ENCODE data around the gene MAGEA9B.
A peak's percentile ranks its signal among the peaks of the same experiment; 100 is the strongest.
"Not testable (repeated sequence)": the region's sequence is repeated elsewhere in the genome, so short reads cannot be mapped to it uniquely, and the experiment has no call there.

The MAGEA9B gene, protein sequence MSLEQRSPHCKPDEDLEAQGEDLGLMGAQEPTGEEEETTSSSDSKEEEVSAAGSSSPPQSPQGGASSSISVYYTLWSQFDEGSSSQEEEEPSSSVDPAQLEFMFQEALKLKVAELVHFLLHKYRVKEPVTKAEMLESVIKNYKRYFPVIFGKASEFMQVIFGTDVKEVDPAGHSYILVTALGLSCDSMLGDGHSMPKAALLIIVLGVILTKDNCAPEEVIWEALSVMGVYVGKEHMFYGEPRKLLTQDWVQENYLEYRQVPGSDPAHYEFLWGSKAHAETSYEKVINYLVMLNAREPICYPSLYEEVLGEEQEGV

DNA sequence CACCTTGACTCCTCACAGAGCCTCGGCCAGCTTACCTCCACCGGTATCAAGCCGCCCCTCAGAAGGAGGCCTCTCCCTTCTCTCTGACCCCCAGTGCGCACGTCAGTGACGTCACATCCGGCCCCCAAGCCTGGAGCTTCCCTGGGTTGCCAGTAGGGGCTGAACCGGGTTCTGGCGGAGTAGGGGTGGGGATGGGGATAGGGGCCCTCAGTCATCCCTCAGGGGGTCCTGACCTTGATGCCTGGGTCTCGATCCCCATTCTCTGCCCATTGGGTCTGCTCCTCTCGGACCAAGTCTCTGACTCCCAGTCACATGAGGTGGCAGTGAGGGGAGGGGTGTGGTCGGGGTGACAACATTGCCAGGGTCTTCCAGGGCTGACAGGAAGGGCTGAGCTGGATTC lies at the start of gene MAGEA9B:
TSS of gene MAGEA9B (minus strand) at position 101 of the 400 bp plus-strand sequence. CDS start 4,280 bp downstream, outside the sequence.
- not testable (repeated sequence) for DNase-seq (ENCODE audit: low spot score)

DNA sequence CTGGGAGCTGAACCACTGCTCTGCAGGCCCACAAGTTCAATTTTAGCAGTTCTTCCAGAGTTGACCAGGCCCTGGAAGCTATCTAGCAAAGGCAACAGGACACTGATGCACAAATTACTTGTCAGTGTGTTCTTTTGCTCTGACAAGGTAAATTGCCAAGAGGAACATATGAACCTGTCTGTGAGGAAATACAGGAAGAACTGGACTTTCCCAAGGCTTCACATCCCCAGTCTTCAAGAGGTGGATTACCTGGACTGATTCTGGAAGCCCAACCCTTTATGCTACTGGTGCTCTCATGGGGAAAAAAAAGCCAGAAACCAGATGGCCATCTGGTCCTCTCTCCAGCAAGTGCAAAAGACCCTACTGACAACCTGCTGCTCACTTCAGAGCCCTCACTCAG lies 46.3 kb upstream of the MAGEA9B start:
- no peak for TF ChIP-seq CTCF (IDR thresholded peaks at IDR 0.05; ENCODE audit: extremely low read depth, missing control alignments)
- DNase-seq (ENCODE audit: low spot score) = no peak

GRCh38 chrX:149631234-149632165 lies 44.2 kb upstream of the MAGEA9B start, which contains the start of gene TMEM185A:
TMEM185A (minus strand) TSS chrX:149631792; CDS start chrX:149631580, 212 bp downstream.
- TF ChIP-seq CTCF (IDR thresholded peaks at IDR 0.05; ENCODE audit: extremely low read depth, missing control alignments) = no peak
- peak; percentile 85 for DNase-seq (ENCODE audit: low spot score)

GRCh38 chrX:149630681-149631233 lies 43.5 kb upstream of the MAGEA9B start:
- TF ChIP-seq CTCF (IDR thresholded peaks at IDR 0.05; ENCODE audit: extremely low read depth, missing control alignments) = no peak

GRCh38 chrX:149629730-149630387 lies 42.6 kb upstream of the MAGEA9B start:
- DNase-seq (ENCODE audit: low spot score) = no peak
- no peak for TF ChIP-seq CTCF (IDR thresholded peaks at IDR 0.05; ENCODE audit: extremely low read depth, missing control alignments)

More at GRCh38 chrX:149630681-149631233, 43.5 kb upstream of the MAGEA9B start:
- no peak for DNase-seq (ENCODE audit: low spot score)

DNA sequence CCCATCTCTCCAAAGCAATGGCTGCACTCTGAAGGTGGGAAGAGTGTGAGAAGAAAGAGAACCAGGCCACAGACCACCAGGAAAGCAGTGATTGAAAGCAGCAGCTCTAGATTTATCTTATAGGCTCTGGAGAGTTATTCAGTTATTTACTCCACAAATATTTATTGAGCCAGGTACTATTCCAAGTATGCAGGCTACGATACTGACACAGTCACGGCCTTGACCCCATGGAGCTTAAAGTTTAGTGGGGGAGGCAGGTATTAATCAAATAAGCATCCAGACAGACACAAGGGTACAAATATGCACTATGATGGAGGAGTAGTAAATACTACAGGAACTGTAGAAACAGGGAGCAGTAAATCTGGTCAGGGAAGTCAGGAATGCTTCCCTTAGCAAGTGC lies 41.5 kb upstream of the MAGEA9B start:
- no peak for DNase-seq (ENCODE audit: low spot score)
- no peak for TF ChIP-seq CTCF (IDR thresholded peaks at IDR 0.05; ENCODE audit: extremely low read depth, missing control alignments)

GRCh38 chrX:149628280-149628679 lies 41.0 kb upstream of the MAGEA9B start:
- no peak for TF ChIP-seq CTCF (IDR thresholded peaks at IDR 0.05; ENCODE audit: extremely low read depth, missing control alignments)
- no peak for DNase-seq (ENCODE audit: low spot score)

- not testable (repeated sequence) for DNase-seq (ENCODE audit: low spot score)
These were observed 39.6 kb upstream of the MAGEA9B start for GRCh38 chrX:149626829-149627228.

DNA sequence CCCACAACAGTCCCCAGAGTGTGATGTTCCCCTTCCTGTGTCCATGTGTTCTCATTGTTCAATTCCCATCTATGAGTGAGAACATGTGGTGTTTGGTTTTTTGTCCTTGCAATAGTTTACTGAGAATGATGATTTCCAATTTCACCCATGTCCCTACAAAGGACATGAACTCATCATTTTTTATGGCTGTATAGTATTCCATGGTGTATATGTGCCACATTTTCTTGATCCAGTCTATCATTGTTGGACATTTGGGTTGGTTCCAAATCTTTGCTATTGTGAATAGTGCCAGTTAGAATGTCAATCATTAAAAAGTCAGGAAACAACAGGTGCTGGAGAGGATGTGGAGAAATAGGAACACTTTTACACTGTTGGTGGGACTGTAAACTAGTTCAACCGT lies 32.4 kb upstream of the MAGEA9B start:
- not testable (repeated sequence) for DNase-seq (ENCODE audit: low spot score)

Measured in GM20000 (cell line).